Fibroblast of peridontal ligament (primary cell): ENCODE data around the gene EXT2.

Source experiments
- DNase-seq: peaks from one replicate; pipeline ENCODE4 v3.0.0-alpha.2; 2010; ENCODE audit errors: extremely low read depth

EXT2 gene

GRCh38 chr11:44203270-44204043 is 108.0 kb downstream of the EXT2 start:
- no peak for DNase-seq

- DNase-seq, result no peak
Observed at GRCh38 chr11:44205352-44205751, 109.9 kb downstream of the EXT2 start.

DNA sequence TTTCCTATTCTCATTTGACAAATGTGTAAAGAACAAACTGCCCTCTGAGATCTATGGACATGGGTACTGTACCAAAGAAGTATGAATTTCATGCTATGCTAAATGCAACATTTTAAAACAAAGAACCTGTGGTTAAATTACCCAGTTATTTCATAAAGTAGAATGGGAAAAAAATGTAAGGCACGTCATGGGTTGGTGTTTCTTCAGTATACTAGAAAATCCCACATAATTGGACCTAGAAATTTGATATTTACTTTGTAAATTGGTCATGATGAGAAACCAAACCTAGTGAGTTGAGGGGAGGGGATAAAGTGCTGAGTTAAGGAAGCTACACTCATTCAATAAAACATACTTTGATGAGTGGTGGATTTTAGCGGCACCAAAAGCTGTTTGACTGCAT is 110.4 kb downstream of the EXT2 start:
- peak; percentile 69 for DNase-seq

DNA sequence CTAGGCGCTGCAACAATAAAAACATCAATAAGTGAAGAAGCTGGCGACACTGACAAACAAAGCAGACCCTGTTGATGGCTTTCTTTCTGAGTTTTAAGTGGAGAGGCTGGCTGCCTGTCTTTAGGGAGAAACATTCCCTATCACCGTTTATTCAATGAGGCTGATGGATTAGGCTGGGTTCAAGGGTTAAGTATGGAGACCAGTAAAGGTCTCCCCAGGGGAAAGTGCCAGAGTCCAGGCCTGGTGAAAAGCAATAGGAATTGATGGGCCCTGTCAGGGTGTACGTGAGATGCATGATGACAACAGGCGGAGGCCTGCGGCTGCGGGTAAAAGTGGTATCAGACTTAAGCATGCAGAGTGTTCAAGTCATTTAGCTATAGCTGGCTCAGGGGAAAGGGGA is 111.8 kb downstream of the EXT2 start:
- no peak for DNase-seq

- DNase-seq, result no peak
Observed at GRCh38 chr11:44208976-44209603, 113.6 kb downstream of the EXT2 start.

DNA sequence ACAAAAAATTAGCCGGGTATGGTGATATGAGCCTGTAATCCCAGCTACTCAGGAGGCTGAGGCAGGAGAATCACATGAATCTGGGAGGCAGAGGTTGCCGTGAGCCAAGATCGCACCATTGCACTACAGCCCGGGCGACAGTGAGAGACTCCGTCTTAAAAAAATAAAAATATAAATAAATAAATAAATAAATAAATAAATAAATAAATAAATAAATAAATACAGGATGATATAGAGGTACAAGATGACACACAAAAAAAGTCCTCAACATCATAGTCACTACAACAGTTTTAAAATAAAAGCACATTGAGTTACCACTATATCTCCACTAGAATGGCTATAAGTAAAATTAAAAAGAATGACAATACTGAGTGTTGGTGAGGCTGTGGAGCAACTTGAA is 116.7 kb downstream of the EXT2 start:
- DNase-seq, result no peak

DNA sequence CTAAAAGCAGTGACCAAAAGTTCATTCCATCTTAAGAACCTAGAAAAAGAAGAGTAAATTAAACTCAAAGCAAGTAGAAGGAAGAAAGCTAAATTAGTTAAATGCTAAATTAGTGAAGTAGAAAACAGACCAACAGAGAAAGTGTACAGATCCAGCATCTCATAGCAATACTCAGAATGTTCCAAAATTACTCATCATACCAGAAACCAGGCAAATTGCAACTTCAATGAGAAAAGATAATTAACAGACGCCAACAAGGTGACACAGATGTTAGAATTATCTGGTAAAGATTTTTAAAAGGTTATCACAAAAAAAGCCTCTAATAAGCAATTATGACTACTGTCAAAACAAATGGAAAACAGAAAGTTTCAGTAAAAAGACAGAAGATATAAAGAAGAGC is 117.7 kb downstream of the EXT2 start:
- no peak for DNase-seq

DNA sequence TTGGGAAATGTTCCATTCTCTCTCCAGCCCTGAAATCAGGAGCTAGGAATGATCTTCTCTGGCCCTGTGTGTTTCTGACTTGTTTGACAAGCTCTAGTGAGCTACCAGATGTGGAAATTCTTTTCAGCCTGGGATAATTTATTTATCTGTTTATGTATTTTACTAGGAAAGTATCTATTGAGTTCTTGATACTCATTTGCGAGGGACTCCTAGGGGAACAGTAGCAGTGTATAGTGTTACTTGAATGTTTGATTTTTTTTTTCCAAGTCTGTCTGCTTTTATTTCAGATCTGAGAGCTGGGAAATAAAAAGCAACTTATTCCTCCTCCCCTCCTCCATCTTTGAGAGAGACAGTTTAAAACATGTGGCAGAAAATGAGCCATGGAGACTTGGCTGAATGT is 122.0 kb downstream of the EXT2 start:
- DNase-seq, result no peak

GRCh38 chr11:44219830-44220796 is 124.6 kb downstream of the EXT2 start:
- DNase-seq, result no peak

DNA sequence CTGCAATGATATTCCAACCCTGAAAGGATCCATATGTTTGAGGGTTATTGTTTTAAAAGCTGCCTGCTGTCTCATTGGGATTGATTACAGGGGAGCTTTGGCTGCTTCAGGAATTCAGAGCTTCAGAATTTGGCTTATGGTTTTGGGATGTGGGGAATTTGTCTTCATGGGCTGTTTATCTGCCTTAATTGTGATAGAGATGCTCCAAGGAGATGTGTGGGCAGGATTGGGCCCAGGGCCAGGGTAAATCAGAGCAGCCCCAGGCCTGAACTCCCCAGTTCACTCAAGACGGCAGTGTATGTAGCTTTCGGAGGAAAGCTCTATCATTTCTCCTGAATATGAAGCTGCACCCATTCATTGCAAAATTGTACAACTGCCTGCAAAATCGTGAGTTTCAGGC is 126.0 kb downstream of the EXT2 start:
- peak; percentile 52 for DNase-seq

GRCh38 chr11:44221992-44222391 is 126.5 kb downstream of the EXT2 start:
- DNase-seq, result peak; percentile 37

GRCh38 chr11:44223238-44223637 is 127.8 kb downstream of the EXT2 start:
- peak; percentile 64 for DNase-seq

DNA sequence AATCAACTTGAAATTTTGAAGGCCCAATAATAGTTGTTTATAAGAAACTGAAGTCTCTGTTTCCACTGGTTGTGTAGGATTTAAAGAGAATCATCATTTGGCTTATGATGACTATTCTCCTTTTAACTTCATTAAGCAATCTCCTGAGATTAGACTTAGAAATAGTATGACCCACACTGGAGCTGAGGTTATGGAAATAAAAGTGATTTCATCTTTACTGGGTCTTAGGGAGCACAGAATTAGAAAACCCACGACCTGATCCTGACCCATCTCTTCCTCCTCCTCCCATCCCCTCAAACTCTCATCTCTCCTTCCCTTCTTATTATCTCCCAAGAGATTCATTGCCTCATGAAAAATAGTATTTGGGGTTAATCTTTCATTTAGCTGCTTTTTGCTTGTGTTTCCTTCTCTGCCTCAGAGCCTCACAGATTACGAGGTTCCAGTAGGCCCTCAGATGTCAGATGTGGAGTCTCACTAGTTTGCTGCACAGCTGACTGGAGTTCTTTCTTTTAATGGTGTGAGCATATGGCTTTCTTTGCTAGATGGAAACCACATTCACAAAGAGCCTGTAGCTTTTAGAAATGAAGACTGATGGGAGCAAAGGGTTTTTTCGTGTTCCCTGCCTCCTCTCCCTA is 129.5 kb downstream of the EXT2 start:
- peak; percentile 51 for DNase-seq

GRCh38 chr11:44226490-44226889 is 131.0 kb downstream of the EXT2 start:
- DNase-seq, result no peak

DNA sequence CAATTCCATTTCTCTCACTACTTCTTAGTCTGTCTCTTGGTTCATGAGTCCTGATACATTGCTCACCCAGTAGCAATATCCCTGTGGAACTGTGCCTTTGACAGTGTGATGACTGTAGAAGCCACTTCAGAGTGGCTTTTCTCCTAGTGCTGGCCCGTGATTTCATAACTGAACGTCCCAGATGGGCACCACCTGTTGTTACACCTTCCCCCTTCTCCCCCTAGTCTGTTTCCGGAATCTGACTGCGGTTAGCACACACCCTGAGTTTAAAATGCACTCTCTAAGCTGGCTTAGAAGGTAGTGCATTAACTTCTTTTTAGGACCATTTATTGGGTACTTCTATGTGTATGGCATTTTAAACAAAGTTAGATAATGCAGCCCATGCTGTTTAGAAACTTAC is 131.5 kb downstream of the EXT2 start:
- DNase-seq, result no peak

DNA sequence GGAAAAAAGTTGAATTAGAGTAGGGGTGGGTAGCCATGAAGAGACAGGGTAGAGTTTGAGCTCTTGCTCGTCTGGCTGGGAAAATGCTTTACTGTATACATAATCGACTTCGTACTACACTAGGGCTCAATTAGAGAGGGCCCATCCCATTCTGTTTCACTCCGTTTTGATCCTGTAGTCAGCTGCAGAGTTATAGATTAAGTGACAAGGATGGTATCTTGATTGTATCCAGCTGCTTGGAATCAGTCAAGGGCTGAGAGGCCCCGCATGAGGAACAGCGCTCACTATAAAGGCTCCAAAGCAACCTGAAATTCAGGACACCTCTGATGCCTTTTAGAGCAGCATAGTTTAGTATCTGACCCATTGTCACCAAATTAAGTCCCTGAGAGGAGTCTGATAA is 132.9 kb downstream of the EXT2 start:
- DNase-seq, result no peak

- no peak for DNase-seq
Observed at GRCh38 chr11:44229098-44229497, 133.6 kb downstream of the EXT2 start.

DNA sequence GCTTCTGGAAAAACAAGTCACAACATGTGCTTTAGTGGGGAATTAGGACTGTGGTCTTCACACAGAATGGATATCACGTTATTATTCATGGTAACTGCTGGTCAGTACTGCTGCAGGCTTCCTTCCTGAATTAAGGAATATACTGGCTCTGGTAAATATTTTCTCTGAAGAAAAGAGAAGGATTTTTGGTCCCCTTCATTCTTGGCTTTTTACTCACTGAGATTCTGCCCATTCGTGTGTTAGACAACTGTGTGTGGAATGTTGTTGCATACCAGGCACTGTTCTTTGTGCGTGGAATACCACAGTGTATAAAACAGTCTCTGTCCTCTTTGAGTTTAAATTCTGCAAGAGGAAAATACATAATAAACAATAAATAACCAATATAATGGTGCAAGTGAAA is 134.1 kb downstream of the EXT2 start:
- peak; percentile 35 for DNase-seq

DNA sequence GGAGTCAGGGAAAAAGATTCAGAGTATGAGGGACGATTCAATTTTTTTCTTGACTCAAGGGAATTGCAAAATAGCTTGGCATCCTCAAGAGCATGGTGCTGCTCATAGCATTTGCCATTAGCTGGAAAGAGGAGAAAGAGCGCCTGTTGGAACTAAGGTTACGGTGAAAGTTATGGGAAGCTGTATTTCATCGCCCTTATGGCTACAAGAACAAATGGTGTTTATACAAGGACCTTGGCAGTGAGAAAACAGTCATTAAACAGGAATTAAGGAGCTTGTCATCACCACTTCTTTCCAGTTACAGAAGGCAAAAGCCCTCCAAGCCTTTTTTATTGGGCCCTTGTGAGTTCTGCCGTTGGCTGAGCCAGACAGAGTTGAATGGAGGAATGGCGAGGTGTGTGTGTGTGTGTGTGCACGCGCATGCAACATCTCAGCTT is 140.3 kb downstream of the EXT2 start:
- peak; percentile 38 for DNase-seq

DNA sequence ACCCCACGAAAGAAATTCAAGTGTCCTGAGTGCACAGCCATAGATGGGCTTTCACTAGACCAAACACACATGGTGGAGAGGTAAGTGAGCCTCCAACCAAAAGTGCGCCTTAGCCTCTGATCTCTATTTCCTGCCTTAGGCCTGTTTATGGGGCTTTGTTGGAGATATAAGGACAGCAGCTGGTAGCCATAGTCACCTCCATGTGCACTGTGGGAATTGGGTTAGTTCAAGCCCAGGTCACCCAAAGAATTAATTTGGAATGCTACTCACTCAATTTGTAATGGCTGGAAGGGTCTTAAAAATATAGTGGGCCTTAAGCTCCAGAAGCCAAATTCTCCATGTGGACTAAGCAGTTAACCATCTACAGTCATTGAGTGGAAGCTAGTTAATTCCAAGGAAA is 140.8 kb downstream of the EXT2 start:
- DNase-seq, result no peak

GRCh38 chr11:44237156-44237555 is 141.7 kb downstream of the EXT2 start:
- DNase-seq, result no peak

GRCh38 chr11:44241851-44242250 is 146.4 kb downstream of the EXT2 start:
- no peak for DNase-seq
